Fibroblast of villous mesenchyme (primary cell): ENCODE data around the gene TAS2R43. TPM values are rescaled to one million over a fixed set of nuclear protein-coding genes. Genes with fewer than 3 reads are reported as not detected.

ENCODE experiments used
- DNase-seq: peaks from one replicate; pipeline ENCODE4 v3.0.0-alpha.2; 2010; ENCODE audit warnings: low read depth
- H3K4me3 ChIP-seq: 2 replicates; pipeline ENCODE4 v1.5.1; 2011; ENCODE audit warnings: low read depth, mild to moderate bottlenecking, low read length
- total RNA-seq: library from RNA; depleted of rRNA; stranded (reverse); fragments of >200 nt; gene quantifications from 2 replicates; pipeline ENCODE4 v1.2.3, GENCODE V29; 2012
- TF ChIP-seq, protein P1 (sequence below): IDR thresholded peaks from 2 replicates; pipeline ENCODE4 v1.5.1; 2012; ENCODE audit warnings: low read depth, mild to moderate bottlenecking, low read length; ENCODE audit not compliant: insufficient read depth

The TAS2R43 gene, protein sequence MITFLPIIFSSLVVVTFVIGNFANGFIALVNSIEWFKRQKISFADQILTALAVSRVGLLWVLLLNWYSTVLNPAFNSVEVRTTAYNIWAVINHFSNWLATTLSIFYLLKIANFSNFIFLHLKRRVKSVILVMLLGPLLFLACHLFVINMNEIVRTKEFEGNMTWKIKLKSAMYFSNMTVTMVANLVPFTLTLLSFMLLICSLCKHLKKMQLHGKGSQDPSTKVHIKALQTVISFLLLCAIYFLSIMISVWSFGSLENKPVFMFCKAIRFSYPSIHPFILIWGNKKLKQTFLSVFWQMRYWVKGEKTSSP
- total RNA-seq, result 3.5 and 4.5 TPM in 2 replicates

DNA sequence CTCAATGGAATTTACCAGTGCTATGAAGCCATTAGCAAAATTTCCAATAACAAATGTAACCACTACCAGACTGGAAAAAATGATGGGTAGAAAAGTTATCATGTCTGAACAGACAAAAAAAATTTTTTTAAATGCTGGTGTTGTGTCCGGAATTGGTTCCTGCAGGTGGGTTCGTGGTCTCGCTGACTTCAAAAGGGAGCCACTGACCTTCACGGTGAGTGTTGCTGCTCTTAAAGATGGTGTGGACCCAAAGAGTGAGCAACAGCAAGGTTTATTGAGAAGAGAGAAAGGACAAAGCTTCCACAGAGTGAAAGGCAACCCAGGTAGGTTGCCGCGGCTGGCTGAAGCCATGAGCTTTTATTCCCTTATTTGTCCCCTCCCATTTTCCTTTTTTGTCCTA is at the start of gene TAS2R43:
TSS of gene TAS2R43 (minus strand) at position 186 of the 400 bp plus-strand sequence. CDS start at position 102, 84 bp downstream.
- no peak for DNase-seq
- no peak within 1 kb of the TSS for H3K4me3 ChIP-seq
- TF ChIP-seq, protein P1, sequence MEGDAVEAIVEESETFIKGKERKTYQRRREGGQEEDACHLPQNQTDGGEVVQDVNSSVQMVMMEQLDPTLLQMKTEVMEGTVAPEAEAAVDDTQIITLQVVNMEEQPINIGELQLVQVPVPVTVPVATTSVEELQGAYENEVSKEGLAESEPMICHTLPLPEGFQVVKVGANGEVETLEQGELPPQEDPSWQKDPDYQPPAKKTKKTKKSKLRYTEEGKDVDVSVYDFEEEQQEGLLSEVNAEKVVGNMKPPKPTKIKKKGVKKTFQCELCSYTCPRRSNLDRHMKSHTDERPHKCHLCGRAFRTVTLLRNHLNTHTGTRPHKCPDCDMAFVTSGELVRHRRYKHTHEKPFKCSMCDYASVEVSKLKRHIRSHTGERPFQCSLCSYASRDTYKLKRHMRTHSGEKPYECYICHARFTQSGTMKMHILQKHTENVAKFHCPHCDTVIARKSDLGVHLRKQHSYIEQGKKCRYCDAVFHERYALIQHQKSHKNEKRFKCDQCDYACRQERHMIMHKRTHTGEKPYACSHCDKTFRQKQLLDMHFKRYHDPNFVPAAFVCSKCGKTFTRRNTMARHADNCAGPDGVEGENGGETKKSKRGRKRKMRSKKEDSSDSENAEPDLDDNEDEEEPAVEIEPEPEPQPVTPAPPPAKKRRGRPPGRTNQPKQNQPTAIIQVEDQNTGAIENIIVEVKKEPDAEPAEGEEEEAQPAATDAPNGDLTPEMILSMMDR, result no peak

DNA sequence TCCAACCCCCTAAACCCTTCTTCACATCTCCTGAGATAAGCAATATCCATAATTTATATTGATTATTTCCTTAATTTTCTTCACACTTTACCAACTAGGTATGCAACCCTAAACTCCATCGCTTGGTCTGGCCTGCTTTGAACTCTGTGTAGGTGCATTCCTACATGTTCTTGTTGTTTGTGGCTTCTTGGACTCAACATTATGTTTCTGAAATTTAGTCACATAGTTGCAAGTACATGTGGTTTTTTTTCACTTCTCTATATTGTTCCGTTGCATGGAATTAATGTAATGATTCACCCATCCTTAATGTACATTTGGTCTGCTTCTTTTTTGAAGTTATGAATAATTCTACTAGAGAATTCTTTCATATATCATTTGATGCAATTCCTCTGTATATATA is 44.0 kb upstream of the TAS2R43 start:
- DNase-seq, result no peak
- TF ChIP-seq, protein P1, result no peak
- H3K4me3 ChIP-seq, result no peak overlapping the region

DNA sequence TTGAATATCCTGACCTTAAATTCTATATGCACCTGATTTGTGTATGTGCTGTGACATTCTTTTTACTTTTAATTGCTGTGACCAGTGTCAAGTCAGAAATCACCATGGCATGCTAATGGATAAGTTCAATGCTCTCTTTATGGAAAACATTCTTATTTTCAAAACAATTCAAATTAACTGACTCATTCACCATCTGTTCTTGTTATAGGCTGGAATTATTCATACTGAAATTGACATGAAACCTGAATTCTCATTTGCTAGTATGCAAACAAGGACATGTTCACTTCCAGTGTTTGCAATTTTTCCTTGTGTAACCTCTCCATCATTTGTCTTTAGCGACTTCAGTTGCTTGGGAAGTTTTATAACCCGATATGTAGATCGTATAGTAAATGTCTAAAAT is 42.2 kb upstream of the TAS2R43 start, which contains the start of gene TAS2R30:
TSS of gene TAS2R30 (minus strand) at position 340 of the 400 bp plus-strand sequence. CDS start 400 bp downstream, outside the sequence.
- TF ChIP-seq, protein P1, result no peak
- H3K4me3 ChIP-seq, result no peak within 1 kb of the TSS
- peak; percentile 20 for DNase-seq

DNA sequence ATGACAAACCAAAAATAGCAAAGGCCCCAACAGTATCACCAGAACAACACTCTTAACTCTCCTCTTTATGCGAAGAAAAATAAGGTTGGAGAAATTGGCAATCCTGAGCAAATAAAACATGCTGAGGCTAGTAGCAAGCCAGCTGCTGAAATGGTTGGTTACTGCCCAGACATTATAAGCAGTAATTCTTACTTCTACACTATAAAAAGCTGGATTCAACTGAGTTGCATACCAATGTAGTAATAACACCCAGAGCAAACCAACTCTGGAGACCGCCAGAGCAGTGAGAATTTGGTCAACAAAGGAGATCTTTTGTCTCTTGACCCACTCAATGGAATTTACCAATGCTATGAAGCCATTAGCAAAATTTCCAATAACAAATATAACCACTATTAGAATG is 41.7 kb upstream of the TAS2R43 start:
- no peak overlapping the region for H3K4me3 ChIP-seq
- no peak for DNase-seq
- TF ChIP-seq, protein P1, result no peak

DNA sequence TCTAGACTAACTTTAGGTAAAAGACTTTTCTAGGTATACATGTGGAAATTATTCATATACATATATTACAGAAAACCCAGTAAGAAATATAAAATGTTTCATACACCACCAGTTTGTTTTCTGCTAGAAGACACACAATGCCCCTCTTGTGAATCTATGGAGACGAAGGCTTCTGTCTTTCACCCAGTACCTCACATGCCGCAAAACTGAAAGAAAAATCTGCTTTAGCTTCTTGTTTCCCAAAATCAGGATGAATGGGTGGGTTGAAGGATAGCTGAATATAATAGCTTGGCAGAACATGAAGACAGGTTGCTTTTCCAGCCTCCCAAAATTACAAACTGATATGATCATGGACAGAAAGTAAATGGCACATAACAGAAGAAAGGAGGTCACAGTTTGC is 41.0 kb upstream of the TAS2R43 start:
- TF ChIP-seq, protein P1, result no peak
- H3K4me3 ChIP-seq, result no peak overlapping the region
- no peak for DNase-seq

DNA sequence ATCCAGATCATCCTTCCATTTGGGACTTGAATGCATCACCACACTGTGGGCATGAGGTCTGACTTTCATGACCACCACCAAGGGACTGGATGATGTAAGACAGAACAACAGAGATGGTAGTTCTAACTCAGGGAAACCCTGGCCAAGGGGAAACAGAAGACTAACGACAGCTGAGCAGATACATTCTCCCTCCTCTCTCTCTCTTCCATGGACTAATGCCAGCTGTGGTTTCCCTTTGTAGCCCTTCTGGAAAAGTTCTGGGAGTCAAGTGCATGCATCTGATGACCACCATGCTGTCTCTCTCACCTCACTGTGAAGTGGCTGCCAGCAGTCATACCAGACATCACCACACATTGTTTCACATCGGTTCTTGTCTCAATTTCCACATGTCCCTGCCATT is 38.9 kb upstream of the TAS2R43 start:
- DNase-seq, result no peak

More for the DNA sequence above, 38.9 kb upstream of the TAS2R43 start:
- TF ChIP-seq, protein P1, result no peak
- H3K4me3 ChIP-seq, result no peak overlapping the region
